Neural cell (in vitro differentiated cells): ENCODE measurements around the gene PTCRA.

Source experiments
- CTCF ChIP-seq: fragments of 450-650 bp; IDR thresholded peaks from 2 replicates; pipeline ENCODE4 v1.5.1; 2014; ENCODE audit warnings: antibody characterized with exemption, mild to moderate bottlenecking, moderate library complexity; ENCODE audit not compliant: poor library complexity, severe bottlenecking
- EP300 ChIP-seq: fragments of 450-650 bp; conservative IDR thresholded peaks from 2 replicates; pipeline ENCODE4 v1.6.1; 2014; ENCODE audit warnings: antibody characterized with exemption, mild to moderate bottlenecking, moderate library complexity; ENCODE audit not compliant: poor library complexity, severe bottlenecking
- EZH2 ChIP-seq: fragments of 200-600, 300-800 bp; shearing (Covaris generic), sonication (generic); IDR thresholded peaks from 2 replicates; pipeline ENCODE4 v1.6.1; 2014; ENCODE audit warnings: antibody characterized with exemption, low read length, borderline replicate concordance, mild to moderate bottlenecking; ENCODE audit not compliant: insufficient read depth, poor library complexity, severe bottlenecking
- MXI1 ChIP-seq: fragments of 450-650 bp; conservative IDR thresholded peaks from 2 replicates; pipeline ENCODE4 v1.6.1; 2014; ENCODE audit warnings: antibody characterized with exemption, mild to moderate bottlenecking; ENCODE audit not compliant: poor library complexity, severe bottlenecking
- POLR2AphosphoS5 ChIP-seq: IDR thresholded peaks from 2 replicates; pipeline ENCODE4 v1.6.1; 2012
- RAD21 ChIP-seq: fragments of 450-650 bp; conservative IDR thresholded peaks from 2 replicates; pipeline ENCODE4 v1.6.1; 2014; ENCODE audit warnings: antibody characterized with exemption, mild to moderate bottlenecking, moderate library complexity
- REST ChIP-seq: IDR thresholded peaks from 2 replicates; pipeline ENCODE4 v1.6.1; 2012; ENCODE audit warnings: borderline replicate concordance
- SMC3 ChIP-seq: fragments of 450-650 bp; conservative IDR thresholded peaks from 2 replicates; pipeline ENCODE4 v1.6.1; 2014; ENCODE audit warnings: antibody characterized with exemption, mild to moderate bottlenecking, moderate library complexity; ENCODE audit not compliant: poor library complexity

- no peak for TF ChIP-seq POLR2AphosphoS5
- no peak for TF ChIP-seq CTCF
- TF ChIP-seq EZH2, result no peak
- no peak for TF ChIP-seq MXI1
- TF ChIP-seq REST, result no peak
- TF ChIP-seq RAD21, result no peak
- TF ChIP-seq EP300, result no peak
- no peak for TF ChIP-seq SMC3
These were observed 16.0 kb upstream of the PTCRA start for GRCh38 chr6:42899871-42900270.
